Prostate gland (tissue), 2 donors: ENCODE measurements around the gene AOPEP. TPM values are rescaled to one million over a fixed set of nuclear protein-coding genes. Genes with fewer than 3 reads are reported as not detected.

Source experiments
- DNase-seq: peaks from one replicate; pipeline ENCODE4 v3.0.0-alpha.2; 2019; ENCODE audit warnings: low spot score
- H3K27ac ChIP-seq, 2 donors: fragments of 200-600 bp; sonication (generic); 2 replicates each; pipeline ENCODE4 v1.5.1; 2017 to 2019
- H3K27me3 ChIP-seq: fragments of 200-600 bp; sonication (generic); replicated peaks from 2 replicates; pipeline ENCODE4 v1.5.1; 2019; ENCODE audit not compliant: insufficient read depth
- H3K36me3 ChIP-seq, 2 donors: fragments of 200-600 bp; sonication (generic); 1 replicate in 1 of 2; 2 replicates in 1 of 2; pipeline versions ENCODE4 v1.5.1 to v1.8.1; 2017 to 2019
- H3K4me1 ChIP-seq: fragments of 200-600 bp; sonication (generic); replicated peaks from 2 replicates; pipeline ENCODE4 v1.5.1; 2019
- H3K4me3 ChIP-seq, 2 donors: fragments of 200-600 bp; sonication (generic); 2 replicates each; pipeline ENCODE4 v1.5.1; 2017 to 2019
- H3K9me3 ChIP-seq: fragments of 200-600 bp; sonication (generic); 2 replicates; pipeline ENCODE4 v1.5.1; 2017
- POLR2A ChIP-seq: fragments of 450-650 bp; IDR thresholded peaks from one replicate; pipeline ENCODE4 v1.6.1; 2016; ENCODE audit warnings: antibody characterized with exemption, mild to moderate bottlenecking
- POLR2AphosphoS5 ChIP-seq: sonication (generic); formaldehyde crosslinking; IDR thresholded peaks from one replicate; pipeline ENCODE4 v1.6.1; 2017; ENCODE audit warnings: antibody characterized with exemption
- WGBS: methylation state at CpG from one replicate; pipeline ENCODE4 v1.1.5; 2018; 5-methylcytosine and 5-hydroxymethylcytosine counted together
- intact Hi-C: fragments of 100-400 bp; cut with DNase I; formaldehyde crosslinking; loops from one replicate; pipeline ENCODE4 v1.14.2; 2022
- total RNA-seq, 2 donors: library from RNA; depleted of rRNA; stranded (reverse); fragments of >200 nt; gene quantifications; one replicate each; pipeline ENCODE4 v1.1.0, GENCODE V29; 2016
- TF ChIP-seq, protein P1 (sequence below), 4 experiments: fragments of 200-600 bp in 2 of 4; fragments of 450-650 bp in 2 of 4; sonication (generic) in 2 of 4; IDR thresholded peaks; 1 replicate in 3 of 4; 2 replicates in 1 of 4; pipeline ENCODE4 v1.5.1; 2016 to 2019; ENCODE audit warnings: antibody characterized with exemption in 4 of 4, mild to moderate bottlenecking in 2 of 4, moderate library complexity in 2 of 4

The AOPEP gene
- total RNA-seq, 2 donors from 2014 or later, result 107 to 188 TPM

DNA sequence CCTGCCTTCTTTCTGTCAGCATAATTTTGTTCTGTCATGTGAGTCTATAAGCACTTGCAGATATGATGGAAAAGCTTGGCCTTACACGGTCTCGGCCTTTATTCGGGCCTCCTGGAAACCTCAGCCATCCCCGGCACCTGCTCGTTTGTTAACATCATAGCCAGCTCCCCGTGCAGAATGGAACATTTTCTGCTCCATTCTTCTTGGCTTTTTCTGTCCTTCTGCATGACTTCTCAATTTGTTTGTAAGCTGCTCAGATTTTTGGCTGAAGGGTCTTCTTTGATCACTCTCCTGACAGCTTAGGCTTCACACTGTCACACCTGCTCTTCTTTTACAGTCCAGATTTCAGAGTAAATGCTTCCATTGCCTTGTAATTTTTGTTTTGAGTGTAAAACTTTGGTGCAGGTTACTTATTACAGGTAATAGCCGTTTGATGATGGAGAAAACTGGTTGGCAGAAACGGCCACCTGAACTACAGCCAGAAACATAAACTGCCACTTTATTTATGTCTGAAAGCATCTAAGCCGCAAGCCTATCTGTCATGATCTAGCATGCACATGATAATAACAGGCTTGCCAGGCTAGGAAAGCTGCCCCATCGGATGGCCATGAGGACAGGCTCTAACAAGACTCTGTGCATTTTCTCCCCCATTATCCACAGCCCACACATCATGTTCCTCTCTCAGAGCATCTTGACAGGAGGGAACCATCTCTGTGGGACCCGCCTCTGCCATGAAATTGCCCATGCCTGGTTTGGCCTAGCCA lies 197.0 kb downstream of the AOPEP start:
- DNase-seq, result no peak
- WGBS, result 37% methylated on average over 11 of the region's 11 CpGs
- no peaks in the 10 kb centered on the region for H3K36me3 ChIP-seq
- intact Hi-C loops, result loop anchor here (2.0 to 5.0 kb wide), 4 partner anchors 57 to 121 kb away; no protein-coding TSS in a partner anchor
- peak overlapping the region; percentile 69 to 75 for H3K27ac ChIP-seq
- H3K4me1 ChIP-seq, result peaks cover 2% of the 10 kb centered on the region
- no peak for TF ChIP-seq POLR2A
- peak; percentile 18 for TF ChIP-seq POLR2AphosphoS5
- H3K9me3 ChIP-seq, result no peaks in the 10 kb centered on the region
- H3K4me3 ChIP-seq, result no peak overlapping the region
- H3K27me3 ChIP-seq, result no peaks in the 10 kb centered on the region

DNA sequence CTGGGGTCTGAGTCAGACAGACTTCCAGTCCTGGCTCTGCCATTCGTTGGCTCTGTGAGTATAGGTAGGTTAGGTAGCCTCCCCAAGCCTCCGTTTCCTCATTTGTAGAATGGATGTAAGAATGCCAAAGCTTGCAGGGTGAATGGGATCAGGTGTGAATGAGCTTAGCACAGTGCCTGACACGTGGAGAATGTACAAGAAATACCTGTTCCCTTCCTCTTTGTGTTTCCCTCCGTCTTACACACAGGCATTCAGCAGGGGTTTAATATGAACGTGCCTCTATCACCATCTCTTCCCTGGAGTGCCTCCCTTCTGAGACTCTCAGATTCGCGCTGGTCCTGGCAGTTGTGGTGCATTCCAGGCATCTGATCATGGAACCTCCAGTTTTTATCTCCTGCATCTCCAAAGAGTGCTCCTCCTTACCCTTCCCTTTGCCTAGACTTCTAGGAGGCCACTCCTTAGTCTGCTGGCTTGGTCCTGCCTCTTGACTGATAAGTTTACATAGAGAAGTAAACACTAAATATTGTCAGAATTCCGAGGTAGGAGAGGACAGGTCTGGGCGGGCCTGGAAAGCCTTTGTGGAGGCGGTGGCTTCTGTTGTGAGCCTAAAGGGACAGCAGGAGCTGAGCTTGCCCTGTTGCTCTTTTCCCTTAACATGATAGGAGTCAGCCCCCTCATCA lies 199.4 kb downstream of the AOPEP start:
- Histone ChIP-seq H3K4me1 (peaks cover 2% of the 10 kb centered on the region), H3K27ac (peak overlapping the region; percentile 34 to 48)
- 58% methylated on average over 10 of the region's 10 CpGs for WGBS

DNA sequence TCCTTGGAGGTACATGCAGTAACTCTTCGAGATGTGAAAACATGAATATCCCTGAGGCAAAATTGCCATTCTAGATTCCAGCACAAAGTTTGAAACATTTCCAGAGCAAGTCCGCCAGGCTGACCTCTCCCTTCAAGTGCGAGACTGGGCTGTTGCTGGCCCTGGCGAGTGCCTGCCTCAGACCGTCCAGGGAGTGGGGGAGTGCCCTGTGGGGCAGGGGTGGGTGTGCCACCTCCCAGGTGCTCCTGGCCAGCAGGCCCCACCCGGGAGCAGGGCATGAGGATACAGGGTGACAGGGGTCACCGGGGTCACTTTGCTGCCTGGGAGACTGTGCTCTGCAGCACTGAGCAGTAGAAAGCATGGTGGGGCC lies 199.9 kb downstream of the AOPEP start:
- Histone ChIP-seq H3K4me3 (no peak overlapping the region), H3K27ac (peak overlapping the region; percentile 6 to 48), H3K36me3 (no peaks in the 10 kb centered on the region), H3K9me3 (no peaks in the 10 kb centered on the region), H3K4me1 (peaks cover 2% of the 10 kb centered on the region), H3K27me3 (no peaks in the 10 kb centered on the region)
- TF ChIP-seq POLR2AphosphoS5 (no peak), POLR2A (no peak)
- TF ChIP-seq, protein P1, sequence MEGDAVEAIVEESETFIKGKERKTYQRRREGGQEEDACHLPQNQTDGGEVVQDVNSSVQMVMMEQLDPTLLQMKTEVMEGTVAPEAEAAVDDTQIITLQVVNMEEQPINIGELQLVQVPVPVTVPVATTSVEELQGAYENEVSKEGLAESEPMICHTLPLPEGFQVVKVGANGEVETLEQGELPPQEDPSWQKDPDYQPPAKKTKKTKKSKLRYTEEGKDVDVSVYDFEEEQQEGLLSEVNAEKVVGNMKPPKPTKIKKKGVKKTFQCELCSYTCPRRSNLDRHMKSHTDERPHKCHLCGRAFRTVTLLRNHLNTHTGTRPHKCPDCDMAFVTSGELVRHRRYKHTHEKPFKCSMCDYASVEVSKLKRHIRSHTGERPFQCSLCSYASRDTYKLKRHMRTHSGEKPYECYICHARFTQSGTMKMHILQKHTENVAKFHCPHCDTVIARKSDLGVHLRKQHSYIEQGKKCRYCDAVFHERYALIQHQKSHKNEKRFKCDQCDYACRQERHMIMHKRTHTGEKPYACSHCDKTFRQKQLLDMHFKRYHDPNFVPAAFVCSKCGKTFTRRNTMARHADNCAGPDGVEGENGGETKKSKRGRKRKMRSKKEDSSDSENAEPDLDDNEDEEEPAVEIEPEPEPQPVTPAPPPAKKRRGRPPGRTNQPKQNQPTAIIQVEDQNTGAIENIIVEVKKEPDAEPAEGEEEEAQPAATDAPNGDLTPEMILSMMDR (IDR thresholded peaks at IDR 0.05), result no peak
- no peak for DNase-seq
- intact Hi-C loops, result no loop called here
- WGBS, result 49% methylated on average over 6 of the region's 7 CpGs

More for the DNA sequence above, 199.4 kb downstream of the AOPEP start:
- intact Hi-C loops, result no loop called here
- H3K4me3 ChIP-seq, result no peak overlapping the region
- no peaks in the 10 kb centered on the region for H3K27me3 ChIP-seq
- H3K9me3 ChIP-seq, result no peaks in the 10 kb centered on the region
- no peaks in the 10 kb centered on the region for H3K36me3 ChIP-seq
- DNase-seq, result peak; percentile 66
- TF ChIP-seq POLR2AphosphoS5, result peak; percentile 78
- TF ChIP-seq, protein P1 (IDR thresholded peaks at IDR 0.05), result no peak

DNA sequence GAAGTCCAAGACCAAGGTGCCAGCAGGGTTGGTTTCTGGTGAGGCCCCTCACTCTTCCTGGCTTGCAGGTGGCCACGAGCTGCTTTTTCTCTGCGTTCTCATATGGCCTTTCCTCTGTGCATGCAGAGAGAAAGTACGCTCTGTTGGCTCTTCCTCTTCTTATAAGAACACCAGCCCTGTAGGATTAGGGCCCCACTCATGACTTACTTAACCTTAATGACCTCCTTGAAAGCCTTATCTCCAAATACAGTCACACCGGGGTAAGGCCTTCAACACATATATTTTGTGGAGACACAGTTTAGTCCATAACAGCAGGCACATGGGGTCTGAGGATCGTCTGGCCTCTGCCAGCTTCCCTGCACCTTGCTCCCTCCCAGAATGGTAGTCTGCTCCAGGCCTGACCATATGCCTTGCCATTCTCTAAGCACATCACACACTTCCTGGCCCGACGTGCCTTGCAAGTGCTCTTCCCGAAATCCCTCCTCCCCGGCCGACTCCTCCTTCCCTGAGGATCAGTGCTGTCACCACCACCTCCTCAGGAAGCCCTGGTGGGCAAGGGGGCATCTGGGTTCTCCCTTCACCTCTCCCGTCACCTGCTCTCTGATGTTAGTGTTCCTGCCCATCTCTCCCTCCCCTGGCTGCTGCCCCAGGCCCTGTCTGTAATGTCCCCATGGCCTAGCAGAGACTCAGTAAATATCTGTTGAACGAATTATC lies 200.7 kb downstream of the AOPEP start:
- no peak for TF ChIP-seq POLR2A
- no peak for TF ChIP-seq POLR2AphosphoS5
- TF ChIP-seq, protein P1 (IDR thresholded peaks at IDR 0.05), result no peak
- DNase-seq, result no peak
- Histone ChIP-seq H3K4me3 (no peak overlapping the region), H3K4me1 (no peaks in the 10 kb centered on the region), H3K9me3 (no peaks in the 10 kb centered on the region), H3K36me3 (no peaks in the 10 kb centered on the region), H3K27ac (peak overlapping the region in 1 of 2 donors; percentile 6), H3K27me3 (no peaks in the 10 kb centered on the region)
- 95% methylated on average over 12 of the region's 12 CpGs for WGBS
- intact Hi-C loops, result no loop called here
